IMR-90 (cell line): ENCODE data around the gene SPATA2. TPM values are rescaled to one million over a fixed set of nuclear protein-coding genes. Genes with fewer than 3 reads are reported as not detected.

ENCODE experiments used
- ATAC-seq: fragments of 200-7000 bp; cut with Tn5 transposase; 2 replicates; pipeline ENCODE4 v1.9.1; 2020; ENCODE audit warnings: low read depth, mild to moderate bottlenecking, moderate library complexity
- BruUV-seq: library from RNA; stranded (reverse); fragments of 400-500 nt; replicated peaks from 2 replicates; lab custom pipeline; 2021; lab: Mats Ljungman, UMichigan
- CTCF ChIA-PET: fragments of 300-600 bp; formaldehyde crosslinking; extraction: SDS; loops from one replicate; lab custom pipeline; 2021; ENCODE audit warnings: antibody characterized with exemption; lab: Yijun Ruan, JAX
- POLR2A ChIA-PET: fragments of 300-600 bp; sonication (Branson Sonifier 250); formaldehyde crosslinking; loops from one replicate; lab custom pipeline; 2022; ENCODE audit warnings: antibody characterized with exemption; ENCODE audit not compliant: unreplicated experiment; lab: Charles Lee
- DNase-seq: peaks from one replicate; pipeline ENCODE4 v3.0.0; 2013
- H2AFZ ChIP-seq: replicated peaks from 2 replicates; pipeline ENCODE3; 2013; ENCODE audit warnings: low read length, mild to moderate bottlenecking; ENCODE audit not compliant: poor library complexity
- H2AK5ac ChIP-seq: 2 replicates; pipeline ENCODE4 v1.6.1; 2013; ENCODE audit warnings: low read depth, low read length, inconsistent platforms
- H2AK9ac ChIP-seq: replicated peaks from 2 replicates; pipeline ENCODE3; 2013; ENCODE audit warnings: mild to moderate bottlenecking, low read depth, low read length, moderate library complexity; ENCODE audit not compliant: poor library complexity
- H2BK120ac ChIP-seq: 2 replicates; pipeline ENCODE4 v1.6.1; 2013; ENCODE audit warnings: low read depth, low read length, inconsistent platforms
- H2BK15ac ChIP-seq: 3 replicates; pipeline ENCODE4 v1.6.1; 2013; ENCODE audit warnings: low read depth, low read length, inconsistent platforms
- H2BK20ac ChIP-seq: 2 replicates; pipeline ENCODE4 v1.6.1; 2013; ENCODE audit warnings: low read depth, mild to moderate bottlenecking, inconsistent platforms, low read length, moderate library complexity
- H2BK5ac ChIP-seq: 2 replicates; pipeline ENCODE4 v1.6.1; 2013; ENCODE audit warnings: mild to moderate bottlenecking, low read depth, low read length, inconsistent platforms; ENCODE audit not compliant: poor library complexity, severe bottlenecking
- H3K14ac ChIP-seq: replicated peaks from 2 replicates; pipeline ENCODE4 v1.6.1; 2013; ENCODE audit warnings: low read depth, low read length, inconsistent platforms
- H3K18ac ChIP-seq: 2 replicates; pipeline ENCODE4 v1.6.1; 2013; ENCODE audit warnings: low read depth, low read length, control low read depth
- H3K23ac ChIP-seq: 2 replicates; pipeline ENCODE4 v1.6.1; 2013; ENCODE audit warnings: low read depth, low read length, inconsistent platforms
- H3K27ac ChIP-seq: 2 replicates; pipeline ENCODE4 v1.5.1; 2013; ENCODE audit warnings: mild to moderate bottlenecking, control low read depth, low read length; ENCODE audit not compliant: insufficient read depth
- H3K27me3 ChIP-seq: 2 replicates; pipeline ENCODE4 v1.6.1; 2013; ENCODE audit warnings: low read length; ENCODE audit not compliant: control insufficient read depth, insufficient read depth
- H3K36me3 ChIP-seq: 2 replicates; pipeline ENCODE4 v1.6.1; 2013; ENCODE audit warnings: low read length, mixed read lengths; ENCODE audit not compliant: control insufficient read depth, insufficient read depth
- H3K4ac ChIP-seq: 2 replicates; pipeline ENCODE4 v1.6.1; 2013; ENCODE audit warnings: low read depth, low read length, inconsistent platforms
- H3K4me1 ChIP-seq: 2 replicates; pipeline ENCODE4 v1.6.1; 2013; ENCODE audit warnings: low read length, mixed read lengths; ENCODE audit not compliant: control insufficient read depth, insufficient read depth
- H3K4me2 ChIP-seq: 2 replicates; pipeline ENCODE4 v1.6.1; 2013; ENCODE audit warnings: low read depth, mild to moderate bottlenecking, control low read depth, low read length, moderate library complexity
- H3K4me3 ChIP-seq: 2 replicates; pipeline ENCODE4 v1.5.1; 2013; ENCODE audit warnings: low read depth, mild to moderate bottlenecking, control low read depth, low read length, moderate library complexity; ENCODE audit not compliant: insufficient read depth
- H3K56ac ChIP-seq: 2 replicates; pipeline ENCODE4 v1.6.1; 2013; ENCODE audit warnings: low read length, inconsistent platforms; ENCODE audit not compliant: insufficient read depth; ENCODE audit errors: extremely low read depth
- H3K79me1 ChIP-seq, 2 experiments: 2 replicates each; pipeline ENCODE4 v1.6.1; 2013; ENCODE audit warnings: low read length in 2 of 2, inconsistent platforms in 1 of 2, low read depth in 1 of 2
- H3K9ac ChIP-seq: 2 replicates; pipeline ENCODE4 v1.6.1; 2013; ENCODE audit warnings: low read depth, low read length, control low read depth
- H3K9me1 ChIP-seq: 2 replicates; pipeline ENCODE4 v1.6.1; 2013; ENCODE audit warnings: low read length, inconsistent platforms; ENCODE audit not compliant: insufficient read depth
- H3K9me3 ChIP-seq: 2 replicates; pipeline ENCODE4 v1.6.1; 2013; ENCODE audit warnings: low read length; ENCODE audit not compliant: control insufficient read depth, insufficient read depth
- H4K20me1 ChIP-seq: 2 replicates; pipeline ENCODE4 v1.6.1; 2013; ENCODE audit warnings: low read length, inconsistent platforms; ENCODE audit not compliant: insufficient read depth
- H4K5ac ChIP-seq: 2 replicates; pipeline ENCODE4 v1.6.1; 2013; ENCODE audit warnings: mild to moderate bottlenecking, low read depth, low read length, control low read depth
- H4K8ac ChIP-seq, 2 experiments: 2 replicates each; pipeline ENCODE4 v1.6.1; 2013; ENCODE audit warnings: low read depth in 2 of 2, low read length in 2 of 2, control low read depth in 1 of 2, inconsistent platforms in 1 of 2
- H4K91ac ChIP-seq: 2 replicates; pipeline ENCODE4 v1.6.1; 2013; ENCODE audit warnings: low read depth, low read length, inconsistent platforms; ENCODE audit not compliant: insufficient read depth
- CHD1 ChIP-seq: IDR thresholded peaks from 2 replicates; pipeline ENCODE4 v1.6.1; 2012; ENCODE audit warnings: low read depth, low read length, improper control_type of control experiment
- FOS ChIP-seq: fragments of 150-350 bp; IDR thresholded peaks from 2 replicates; pipeline ENCODE4 v1.6.1; 2016; ENCODE audit warnings: low read depth, low read length
- MAFK ChIP-seq: IDR thresholded peaks from 2 replicates; pipeline ENCODE4 v1.6.1; 2012; ENCODE audit warnings: low read depth, low read length, improper control_type of control experiment
- NFE2L2 ChIP-seq: fragments of 150-350 bp; IDR thresholded peaks from 2 replicates; pipeline ENCODE4 v1.6.1; 2016; ENCODE audit warnings: low read depth, mild to moderate bottlenecking, low read length
- POLR2A ChIP-seq: IDR thresholded peaks from 2 replicates; pipeline ENCODE4 v1.6.1; 2012; ENCODE audit warnings: mild to moderate bottlenecking, low read depth, low read length
- RCOR1 ChIP-seq: IDR thresholded peaks from 2 replicates; pipeline ENCODE4 v1.6.1; 2012; ENCODE audit warnings: mild to moderate bottlenecking, low read length, improper control_type of control experiment; ENCODE audit not compliant: insufficient replicate concordance
- WGBS, 2 experiments: methylation state at CpG; one replicate each; pipeline versions ENCODE4 v1.1.5 to v1.1.7; 2013; ENCODE audit warnings: missing lambda C conversion rate in 2 of 2; ENCODE audit not compliant: insufficient read length in 1 of 2; ENCODE audit errors: extremely low coverage in 2 of 2; 5-methylcytosine and 5-hydroxymethylcytosine counted together
- dilution Hi-C: fragments of 300-500 bp; cut with HindIII; formaldehyde crosslinking; loops from one replicate; pipeline ENCODE4 v1.14.3; 2018; ENCODE audit warnings: low sequenced_read_pairs; ENCODE audit not compliant: unreplicated experiment
- in situ Hi-C: fragments of 300-500 bp; cut with MboI; formaldehyde crosslinking; loops from 3 replicates; pipeline ENCODE4 v1.14.3; 2019; ENCODE audit warnings: low sequenced_read_pairs, inconsistent platforms, mixed read lengths
- intact Hi-C: fragments of 100-400 bp; cut with micrococcal nuclease; formaldehyde crosslinking; loops from 2 replicates; pipeline ENCODE4 v1.10.0; 2022
- polyA plus RNA-seq, 3 experiments: library from polyadenylated mRNA; depleted of rRNA; stranded (reverse); fragments of >200 nt; gene quantifications; 2 replicates each; pipeline ENCODE4 v1.2.3, GENCODE V29; 2012; ENCODE audit warnings: low replicate concordance in 1 of 3
- total RNA-seq: library from RNA; depleted of rRNA; stranded (reverse); fragments of >200 nt; gene quantifications from 2 replicates; pipeline ENCODE4 v1.2.3, GENCODE V29; 2012
- TF ChIP-seq, protein P1 (sequence below): fragments of 150-350 bp; IDR thresholded peaks from 2 replicates; pipeline ENCODE4 v1.6.1; 2017; ENCODE audit warnings: mild to moderate bottlenecking, antibody characterized with exemption, low read length, low read depth
- TF ChIP-seq, protein P2 (sequence below): conservative IDR thresholded peaks from 2 replicates; pipeline ENCODE4 v1.5.1; 2012; ENCODE audit warnings: mild to moderate bottlenecking, low read depth, low read length, improper control_type of control experiment
- TF ChIP-seq, protein P3 (sequence below): fragments of 150-350 bp; IDR thresholded peaks from 2 replicates; pipeline ENCODE4 v1.6.1; 2016; ENCODE audit warnings: low read depth, mild to moderate bottlenecking, low read length, moderate library complexity, borderline replicate concordance

SPATA2 gene
- total and polyA plus RNA-seq, 2 of the 4 experiments (the other 2 are of a cell fraction), result 1.3 to 4.5 TPM

DNA sequence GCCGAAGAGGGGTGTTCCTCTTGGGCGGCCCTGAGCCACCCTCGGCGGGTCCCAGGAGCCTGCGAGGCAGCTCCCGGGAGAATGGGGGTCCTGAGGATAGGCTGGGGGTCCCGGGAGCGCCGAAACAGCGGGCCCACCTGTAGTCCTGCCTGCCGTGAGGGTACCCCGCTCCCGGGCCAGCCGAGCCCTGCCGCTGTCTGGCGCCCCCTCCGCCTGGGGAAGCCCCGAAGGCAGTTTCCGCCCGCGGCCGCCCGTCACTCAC, 280 bp downstream of the SPATA2 start:
- Histone ChIP-seq H3K27me3 (no peaks in the 10 kb centered on the region), H3K18ac (no peak overlapping the region), H2BK120ac (0 out of 2 replicates have a peak overlapping the region, but pooled peaks have one; percentile 100), H3K4me2 (peak overlapping the region; percentile 87), H2AK5ac (peak overlapping the region; percentile 65; the same call in 1 of the 2 replicates), H2BK5ac (peak overlapping the region; percentile 100), H2AK9ac (peak overlapping the region; percentile 99), H3K9me3 (no peaks in the 10 kb centered on the region), H3K27ac (peak overlapping the region; percentile 99), H3K4me3 (peak overlapping the region; percentile 90), H3K9ac (peak overlapping the region; percentile 99), H3K36me3 (peaks cover 1% of the 10 kb centered on the region), H4K91ac (no peak overlapping the region), H4K8ac (peak overlapping the region; percentile 55 to 93; a peak in 2 of 4 replicates), H4K5ac (no peak overlapping the region), H3K14ac (peak overlapping the region; percentile 69), H2BK15ac (no peak overlapping the region), H3K23ac (peak overlapping the region; percentile 72; the same call in 1 of the 2 replicates), H3K56ac (no peak overlapping the region), H3K4ac (peak overlapping the region; percentile 52; the same call in 1 of the 2 replicates), H2BK20ac (no peak overlapping the region), H3K79me1 (peaks cover 14 to 55% of the 10 kb centered on the region in 2 experiments; a peak in 2 of 4 replicates), H3K9me1 (peaks cover 3% of the 10 kb centered on the region; the same call in 1 of the 2 replicates), H3K4me1 (peaks cover 9% of the 10 kb centered on the region), H4K20me1 (peaks cover 33% of the 10 kb centered on the region), H2AFZ (peak overlapping the region; percentile 100)
- POLR2A ChIA-PET, result no interaction called here
- BruUV-seq, result no TSS peak
- CTCF ChIA-PET, result interaction anchor here (1.2 kb wide), 1 partner anchor 11 kb away, joined by 8 read pairs; no protein-coding TSS in a partner anchor
- DNase-seq (no peak), ATAC-seq (peak; percentile 46)
- no peak for TF ChIP-seq FOS
- TF ChIP-seq, protein P1, sequence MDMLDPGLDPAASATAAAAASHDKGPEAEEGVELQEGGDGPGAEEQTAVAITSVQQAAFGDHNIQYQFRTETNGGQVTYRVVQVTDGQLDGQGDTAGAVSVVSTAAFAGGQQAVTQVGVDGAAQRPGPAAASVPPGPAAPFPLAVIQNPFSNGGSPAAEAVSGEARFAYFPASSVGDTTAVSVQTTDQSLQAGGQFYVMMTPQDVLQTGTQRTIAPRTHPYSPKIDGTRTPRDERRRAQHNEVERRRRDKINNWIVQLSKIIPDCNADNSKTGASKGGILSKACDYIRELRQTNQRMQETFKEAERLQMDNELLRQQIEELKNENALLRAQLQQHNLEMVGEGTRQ, result no peak
- TF ChIP-seq POLR2A, result no peak
- TF ChIP-seq, protein P2, sequence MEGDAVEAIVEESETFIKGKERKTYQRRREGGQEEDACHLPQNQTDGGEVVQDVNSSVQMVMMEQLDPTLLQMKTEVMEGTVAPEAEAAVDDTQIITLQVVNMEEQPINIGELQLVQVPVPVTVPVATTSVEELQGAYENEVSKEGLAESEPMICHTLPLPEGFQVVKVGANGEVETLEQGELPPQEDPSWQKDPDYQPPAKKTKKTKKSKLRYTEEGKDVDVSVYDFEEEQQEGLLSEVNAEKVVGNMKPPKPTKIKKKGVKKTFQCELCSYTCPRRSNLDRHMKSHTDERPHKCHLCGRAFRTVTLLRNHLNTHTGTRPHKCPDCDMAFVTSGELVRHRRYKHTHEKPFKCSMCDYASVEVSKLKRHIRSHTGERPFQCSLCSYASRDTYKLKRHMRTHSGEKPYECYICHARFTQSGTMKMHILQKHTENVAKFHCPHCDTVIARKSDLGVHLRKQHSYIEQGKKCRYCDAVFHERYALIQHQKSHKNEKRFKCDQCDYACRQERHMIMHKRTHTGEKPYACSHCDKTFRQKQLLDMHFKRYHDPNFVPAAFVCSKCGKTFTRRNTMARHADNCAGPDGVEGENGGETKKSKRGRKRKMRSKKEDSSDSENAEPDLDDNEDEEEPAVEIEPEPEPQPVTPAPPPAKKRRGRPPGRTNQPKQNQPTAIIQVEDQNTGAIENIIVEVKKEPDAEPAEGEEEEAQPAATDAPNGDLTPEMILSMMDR, result 0 out of 2 replicates have a peak, but pooled peaks have one; percentile 3
- TF ChIP-seq NFE2L2, result no peak
- no peak for TF ChIP-seq CHD1
- TF ChIP-seq, protein P3, sequence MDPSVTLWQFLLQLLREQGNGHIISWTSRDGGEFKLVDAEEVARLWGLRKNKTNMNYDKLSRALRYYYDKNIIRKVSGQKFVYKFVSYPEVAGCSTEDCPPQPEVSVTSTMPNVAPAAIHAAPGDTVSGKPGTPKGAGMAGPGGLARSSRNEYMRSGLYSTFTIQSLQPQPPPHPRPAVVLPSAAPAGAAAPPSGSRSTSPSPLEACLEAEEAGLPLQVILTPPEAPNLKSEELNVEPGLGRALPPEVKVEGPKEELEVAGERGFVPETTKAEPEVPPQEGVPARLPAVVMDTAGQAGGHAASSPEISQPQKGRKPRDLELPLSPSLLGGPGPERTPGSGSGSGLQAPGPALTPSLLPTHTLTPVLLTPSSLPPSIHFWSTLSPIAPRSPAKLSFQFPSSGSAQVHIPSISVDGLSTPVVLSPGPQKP, result no peak
- no peak for TF ChIP-seq RCOR1
- no peak for TF ChIP-seq MAFK
- intact Hi-C loops, result no loop called here
- 1% methylated on average over 16 of the region's 23 CpGs; no CpG with 5 or more reads in 1 of the 2 experiments for WGBS, 2 experiments
- in situ Hi-C loops, result no loop called here
- dilution Hi-C loops, result no loop called here
